Spleen (tissue), 7 donors: ENCODE results near the gene GSTT2B.

Experiments
- CTCF ChIP-seq, 11 experiments: fragments of 200-600 bp in 7 of 11; fragments of 450-650 bp in 4 of 11; sonication (generic) in 4 of 11; IDR thresholded peaks in 8 of 11; conservative IDR thresholded peaks in 3 of 11; 1 replicate in 7 of 11; 2 replicates in 4 of 11; pipeline versions ENCODE4 v1.4.0 to v1.8.0; 2016 to 2021; ENCODE audit warnings: antibody characterized with exemption in 11 of 11, inconsistent platforms in 4 of 11, mild to moderate bottlenecking in 1 of 11
- POLR2AphosphoS5 ChIP-seq, 3 donors: sonication (generic); formaldehyde crosslinking; IDR thresholded peaks; one replicate each; pipeline ENCODE4 v1.5.1; 2017; ENCODE audit warnings: antibody characterized with exemption in 3 of 3
- donor health status: DM: no; HTN: no; CAD: no; lungs with moderate emphysema.
- donor health status: DM: no; HTN: no; CAD: no.
- donor health status: DM: no; HTN: no; CAD: no.

GRCh38 chr22:24010018-24010391 is 49.0 kb upstream of the GSTT2B start:
- TF ChIP-seq CTCF (IDR thresholded peaks at IDR 0.05 in 8 of 11, conservative IDR thresholded peaks at IDR 0.05 in 3 of 11) (no peak), POLR2AphosphoS5 (IDR thresholded peaks at IDR 0.05) (no peak)
